HepG2 (cell line): Measurements from ENCODE around the gene CELF4. TPM values are rescaled to one million over a fixed set of nuclear protein-coding genes. Genes with fewer than 3 reads are reported as not detected.

Source experiments
- ATAC-seq: fragments of 200-7000 bp; cut with Tn5 transposase; 3 replicates; pipeline ENCODE4 v1.9.1; 2020; ENCODE audit warnings: mild to moderate bottlenecking, moderate library complexity
- BruUV-seq: library from RNA; stranded (reverse); fragments of 400-500 nt; replicated peaks from 2 replicates; lab custom pipeline; 2021; lab: Mats Ljungman, UMichigan
- CTCF ChIA-PET: fragments of 300-600 bp; formaldehyde crosslinking; extraction: SDS; loops from one replicate; lab custom pipeline; 2021; ENCODE audit warnings: low total read pairs, inconsistent platforms, low intra/inter-chr PET ratio; lab: Yijun Ruan, JAX
- POLR2A ChIA-PET: fragments of 350-600 bp; sonication (Branson Sonifier 250); formaldehyde crosslinking; loops from one replicate; lab custom pipeline; 2020; ENCODE audit warnings: antibody characterized with exemption, inconsistent platforms; lab: Yijun Ruan, JAX
- DNase-seq: peaks from one replicate; pipeline ENCODE4 v3.0.0-alpha.2; 2015; ENCODE audit warnings: low spot score
- FAIRE-seq: peaks from 3 replicates; lab custom pipeline; 2011; peaks lifted over from hg19 to GRCh38; lab: Jason Lieb, UNC
- H2AFZ ChIP-seq: one replicate; pipeline ENCODE4 v1.6.1; 2011; ENCODE audit warnings: low read length, inconsistent platforms
- H3K27ac ChIP-seq: fragments of 300-600 bp; 3 replicates; pipeline ENCODE4 v1.8.0; 2011; ENCODE audit warnings: mixed run types, mild to moderate bottlenecking, mixed read lengths, low read length, inconsistent platforms; ENCODE audit not compliant: insufficient read depth; ENCODE audit errors: extremely low read length
- H3K27me3 ChIP-seq, 2 experiments: fragments of 200-600 bp in 1 of 2; 2 replicates in 1 of 2; 3 replicates in 1 of 2; pipeline versions ENCODE4 v1.6.0 to v1.8.0; 2011; ENCODE audit warnings: low read length in 2 of 2, mild to moderate bottlenecking in 2 of 2, moderate library complexity in 2 of 2, inconsistent platforms in 1 of 2; ENCODE audit not compliant: insufficient read depth in 2 of 2, control insufficient read depth in 1 of 2
- H3K36me3 ChIP-seq, 2 experiments: fragments of 200-600 bp in 1 of 2; replicated peaks in 1 of 2; 2 replicates in 1 of 2; 3 replicates in 1 of 2; pipeline versions ENCODE4 v1.5.1 to v1.8.0; 2011; ENCODE audit warnings: low read length in 2 of 2, inconsistent platforms in 1 of 2; ENCODE audit not compliant: insufficient read depth in 2 of 2, control insufficient read depth in 1 of 2
- H3K4me1 ChIP-seq: 2 replicates; pipeline ENCODE4 v1.5.1; 2012; ENCODE audit warnings: low read length, inconsistent platforms; ENCODE audit not compliant: insufficient read depth
- H3K4me2 ChIP-seq: 2 replicates; pipeline ENCODE4 v1.6.0; 2011; ENCODE audit warnings: low read depth, low read length, inconsistent platforms
- H3K4me3 ChIP-seq, 3 experiments: fragments of 200-600 bp in 1 of 3; sonication (generic), shearing (Covaris generic) in 1 of 3; replicated peaks in 1 of 3; 2 replicates each; pipeline ENCODE4 v1.5.1; 2011 to 2016; ENCODE audit warnings: low read length in 3 of 3, inconsistent platforms in 2 of 3, low read depth in 2 of 3, mild to moderate bottlenecking in 2 of 3, control low read depth in 1 of 3, mixed read lengths in 1 of 3; ENCODE audit not compliant: insufficient read depth in 1 of 3
- H3K79me2 ChIP-seq: one replicate; pipeline ENCODE4 v1.6.1; 2011; ENCODE audit warnings: low read length, inconsistent platforms; ENCODE audit not compliant: insufficient read depth
- H3K9ac ChIP-seq: 2 replicates; pipeline ENCODE4 v1.6.0; 2011; ENCODE audit warnings: mild to moderate bottlenecking, low read depth, low read length, inconsistent platforms; ENCODE audit not compliant: insufficient read depth
- H3K9me3 ChIP-seq: 2 replicates; pipeline ENCODE4 v1.5.1; 2012; ENCODE audit warnings: mild to moderate bottlenecking, low read length
- H4K20me1 ChIP-seq: 2 replicates; pipeline ENCODE4 v1.6.0; 2011; ENCODE audit warnings: inconsistent platforms, mild to moderate bottlenecking, low read length, moderate library complexity; ENCODE audit not compliant: insufficient read depth
- DMAP1 ChIP-seq: IDR thresholded peaks from 2 replicates; pipeline ENCODE4 v1.6.1; 2016
- GZF1 ChIP-seq: sonication (generic); formaldehyde crosslinking; IDR thresholded peaks from 2 replicates; pipeline ENCODE4 v1.5.1; 2020; ENCODE audit warnings: mild to moderate bottlenecking, missing genetic modification reagents
- KLF16 ChIP-seq, 2 experiments: sonication (generic) in 1 of 2; formaldehyde crosslinking in 1 of 2; IDR thresholded peaks; 2 replicates each; pipeline versions ENCODE4 v1.6.1 to v1.8.0; 2016 to 2023; ENCODE audit warnings: missing genetic modification reagents in 2 of 2, missing compliant biosample characterization in 1 of 2
- SETDB1 ChIP-seq: sonication (generic); formaldehyde crosslinking; IDR thresholded peaks from 2 replicates; pipeline ENCODE4 v1.5.1; 2020; ENCODE audit warnings: missing genetic modification reagents, mild to moderate bottlenecking, borderline replicate concordance
- SIX4 ChIP-seq: sonication (generic); formaldehyde crosslinking; IDR thresholded peaks from 2 replicates; pipeline ENCODE4 v1.4.0; 2020; ENCODE audit warnings: missing genetic modification reagents
- SMAD3 ChIP-seq: sonication (generic); formaldehyde crosslinking; IDR thresholded peaks from 2 replicates; pipeline ENCODE4 v1.4.0; 2020; ENCODE audit warnings: missing genetic modification reagents
- YEATS4 ChIP-seq: sonication (generic); formaldehyde crosslinking; IDR thresholded peaks from 2 replicates; pipeline ENCODE4 v1.4.0; 2020; ENCODE audit warnings: missing genetic modification reagents, borderline replicate concordance
- ZBTB7A ChIP-seq: sonication (generic); formaldehyde crosslinking; IDR thresholded peaks from 2 replicates; pipeline ENCODE4 v1.8.0; 2022; ENCODE audit warnings: mild to moderate bottlenecking, missing genetic modification reagents
- ZNF205 ChIP-seq: IDR thresholded peaks from 2 replicates; pipeline ENCODE4 v1.6.1; 2018; ENCODE audit warnings: missing biosample characterization, missing genetic modification reagents
- ZNF547 ChIP-seq: sonication (generic); formaldehyde crosslinking; IDR thresholded peaks from 2 replicates; pipeline ENCODE4 v1.5.1; 2020; ENCODE audit warnings: mild to moderate bottlenecking, missing genetic modification reagents
- ZNF598 ChIP-seq: sonication (generic); formaldehyde crosslinking; IDR thresholded peaks from 2 replicates; pipeline ENCODE4 v1.5.1; 2020; ENCODE audit warnings: mild to moderate bottlenecking, missing genetic modification reagents, borderline replicate concordance
- ZNF678 ChIP-seq: sonication (generic); formaldehyde crosslinking; IDR thresholded peaks from 2 replicates; pipeline ENCODE4 v1.4.0; 2020; ENCODE audit warnings: mild to moderate bottlenecking, missing genetic modification reagents
- ZNF703 ChIP-seq: sonication (generic); formaldehyde crosslinking; IDR thresholded peaks from 2 replicates; pipeline ENCODE4 v1.5.1; 2020; ENCODE audit warnings: missing genetic modification reagents, mild to moderate bottlenecking, moderate library complexity, borderline replicate concordance
- ZNF772 ChIP-seq: sonication (generic); formaldehyde crosslinking; IDR thresholded peaks from 2 replicates; pipeline ENCODE4 v1.5.0; 2020; ENCODE audit warnings: mild to moderate bottlenecking, missing genetic modification reagents
- ZSCAN25 ChIP-seq: sonication (generic); formaldehyde crosslinking; IDR thresholded peaks from 2 replicates; pipeline ENCODE4 v1.8.0; 2022; ENCODE audit warnings: mild to moderate bottlenecking, missing genetic modification reagents
- WGBS: methylation state at CpG from one replicate; pipeline ENCODE4 v1.1.6; 2017; ENCODE audit warnings: low lambda C conversion rate; 5-methylcytosine and 5-hydroxymethylcytosine counted together
- in situ Hi-C: cut with HindIII; loops from 2 replicates; pipeline ENCODE4 v1.10.0; 2017; ENCODE audit warnings: low pct_unique_long_range_greater_than_20kb; ENCODE audit not compliant: extremely low pct_ligation_motif_present
- intact Hi-C: fragments of 100-400 bp; cut with micrococcal nuclease; formaldehyde crosslinking; loops from one replicate; pipeline ENCODE4 v1.10.0; 2022; ENCODE audit not compliant: unreplicated experiment
- polyA plus RNA-seq, 8 experiments: library from polyadenylated mRNA; depleted of rRNA in 3 of 8; stranded (reverse) in 7 of 8; unstranded in 1 of 8; fragments of >200 nt; fragmentation: Illumina TruSeq in 4 of 8; extraction: Trizol in 4 of 8; gene quantifications; 2 replicates each; pipeline versions ENCODE4 v1.2.1 to v1.2.3, GENCODE V29; 2011 to 2016; ENCODE audit warnings: low read depth in 4 of 8, missing spikeins in 1 of 8, mixed read lengths in 1 of 8; ENCODE audit not compliant: insufficient read depth in 1 of 8
- total RNA-seq, 5 experiments: library from RNA; depleted of rRNA; stranded (reverse); fragments of >200 nt; fragmentation: Illumina TruSeq; extraction: Trizol; gene quantifications; 2 replicates each; pipeline ENCODE4 v1.2.3, GENCODE V29; 2016; ENCODE audit warnings: low read depth in 1 of 5
- TF ChIP-seq, protein P1 (sequence below): sonication (generic); formaldehyde crosslinking; IDR thresholded peaks from 2 replicates; pipeline ENCODE4 v1.9.0; 2021; ENCODE audit warnings: mild to moderate bottlenecking, missing genetic modification reagents
- TF ChIP-seq, protein P2 (sequence below): sonication (generic); formaldehyde crosslinking; IDR thresholded peaks from 2 replicates; pipeline ENCODE4 v1.5.0; 2020; ENCODE audit warnings: mild to moderate bottlenecking, missing genetic modification reagents

Gene CELF4
- total and polyA plus RNA-seq, 2 of the 13 experiments (the other 11 are each of a cell fraction or from before 2014, with no cell fraction given): not detected

DNA sequence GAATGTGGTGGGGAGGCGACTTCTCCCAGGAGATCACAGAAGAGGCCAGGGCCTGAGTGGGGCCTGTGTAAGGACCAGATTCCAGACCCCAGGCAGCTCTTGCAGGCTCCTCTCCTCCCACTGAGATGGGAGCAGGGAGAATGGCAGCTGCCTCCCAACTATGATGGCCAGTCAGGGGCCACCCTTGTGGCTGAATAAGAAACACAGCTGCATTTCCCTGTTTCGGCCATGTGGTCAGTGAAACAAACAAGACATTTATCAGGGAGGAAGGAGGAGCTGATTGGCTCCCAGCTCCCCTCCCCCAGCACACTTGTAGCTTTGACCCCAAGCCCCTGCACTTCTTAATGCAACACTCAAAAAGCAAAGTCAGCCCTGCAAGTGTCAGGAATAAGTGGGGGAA, 143.5 kb downstream of the CELF4 start (continued):
- TF ChIP-seq, protein P1, sequence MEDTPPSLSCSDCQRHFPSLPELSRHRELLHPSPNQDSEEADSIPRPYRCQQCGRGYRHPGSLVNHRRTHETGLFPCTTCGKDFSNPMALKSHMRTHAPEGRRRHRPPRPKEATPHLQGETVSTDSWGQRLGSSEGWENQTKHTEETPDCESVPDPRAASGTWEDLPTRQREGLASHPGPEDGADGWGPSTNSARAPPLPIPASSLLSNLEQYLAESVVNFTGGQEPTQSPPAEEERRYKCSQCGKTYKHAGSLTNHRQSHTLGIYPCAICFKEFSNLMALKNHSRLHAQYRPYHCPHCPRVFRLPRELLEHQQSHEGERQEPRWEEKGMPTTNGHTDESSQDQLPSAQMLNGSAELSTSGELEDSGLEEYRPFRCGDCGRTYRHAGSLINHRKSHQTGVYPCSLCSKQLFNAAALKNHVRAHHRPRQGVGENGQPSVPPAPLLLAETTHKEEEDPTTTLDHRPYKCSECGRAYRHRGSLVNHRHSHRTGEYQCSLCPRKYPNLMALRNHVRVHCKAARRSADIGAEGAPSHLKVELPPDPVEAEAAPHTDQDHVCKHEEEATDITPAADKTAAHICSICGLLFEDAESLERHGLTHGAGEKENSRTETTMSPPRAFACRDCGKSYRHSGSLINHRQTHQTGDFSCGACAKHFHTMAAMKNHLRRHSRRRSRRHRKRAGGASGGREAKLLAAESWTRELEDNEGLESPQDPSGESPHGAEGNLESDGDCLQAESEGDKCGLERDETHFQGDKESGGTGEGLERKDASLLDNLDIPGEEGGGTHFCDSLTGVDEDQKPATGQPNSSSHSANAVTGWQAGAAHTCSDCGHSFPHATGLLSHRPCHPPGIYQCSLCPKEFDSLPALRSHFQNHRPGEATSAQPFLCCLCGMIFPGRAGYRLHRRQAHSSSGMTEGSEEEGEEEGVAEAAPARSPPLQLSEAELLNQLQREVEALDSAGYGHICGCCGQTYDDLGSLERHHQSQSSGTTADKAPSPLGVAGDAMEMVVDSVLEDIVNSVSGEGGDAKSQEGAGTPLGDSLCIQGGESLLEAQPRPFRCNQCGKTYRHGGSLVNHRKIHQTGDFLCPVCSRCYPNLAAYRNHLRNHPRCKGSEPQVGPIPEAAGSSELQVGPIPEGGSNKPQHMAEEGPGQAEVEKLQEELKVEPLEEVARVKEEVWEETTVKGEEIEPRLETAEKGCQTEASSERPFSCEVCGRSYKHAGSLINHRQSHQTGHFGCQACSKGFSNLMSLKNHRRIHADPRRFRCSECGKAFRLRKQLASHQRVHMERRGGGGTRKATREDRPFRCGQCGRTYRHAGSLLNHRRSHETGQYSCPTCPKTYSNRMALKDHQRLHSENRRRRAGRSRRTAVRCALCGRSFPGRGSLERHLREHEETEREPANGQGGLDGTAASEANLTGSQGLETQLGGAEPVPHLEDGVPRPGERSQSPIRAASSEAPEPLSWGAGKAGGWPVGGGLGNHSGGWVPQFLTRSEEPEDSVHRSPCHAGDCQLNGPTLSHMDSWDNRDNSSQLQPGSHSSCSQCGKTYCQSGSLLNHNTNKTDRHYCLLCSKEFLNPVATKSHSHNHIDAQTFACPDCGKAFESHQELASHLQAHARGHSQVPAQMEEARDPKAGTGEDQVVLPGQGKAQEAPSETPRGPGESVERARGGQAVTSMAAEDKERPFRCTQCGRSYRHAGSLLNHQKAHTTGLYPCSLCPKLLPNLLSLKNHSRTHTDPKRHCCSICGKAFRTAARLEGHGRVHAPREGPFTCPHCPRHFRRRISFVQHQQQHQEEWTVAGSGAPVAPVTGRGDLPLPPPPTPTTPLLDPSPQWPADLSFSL (CRISPR knock-in tag): no peak
- TF ChIP-seq KLF16 (CRISPR knock-in tag; IDR thresholded peaks at IDR 0.05) (no peak), SETDB1 (CRISPR knock-in tag) (no peak)
- TF ChIP-seq, all 625 proteins: peak for 0

DNA sequence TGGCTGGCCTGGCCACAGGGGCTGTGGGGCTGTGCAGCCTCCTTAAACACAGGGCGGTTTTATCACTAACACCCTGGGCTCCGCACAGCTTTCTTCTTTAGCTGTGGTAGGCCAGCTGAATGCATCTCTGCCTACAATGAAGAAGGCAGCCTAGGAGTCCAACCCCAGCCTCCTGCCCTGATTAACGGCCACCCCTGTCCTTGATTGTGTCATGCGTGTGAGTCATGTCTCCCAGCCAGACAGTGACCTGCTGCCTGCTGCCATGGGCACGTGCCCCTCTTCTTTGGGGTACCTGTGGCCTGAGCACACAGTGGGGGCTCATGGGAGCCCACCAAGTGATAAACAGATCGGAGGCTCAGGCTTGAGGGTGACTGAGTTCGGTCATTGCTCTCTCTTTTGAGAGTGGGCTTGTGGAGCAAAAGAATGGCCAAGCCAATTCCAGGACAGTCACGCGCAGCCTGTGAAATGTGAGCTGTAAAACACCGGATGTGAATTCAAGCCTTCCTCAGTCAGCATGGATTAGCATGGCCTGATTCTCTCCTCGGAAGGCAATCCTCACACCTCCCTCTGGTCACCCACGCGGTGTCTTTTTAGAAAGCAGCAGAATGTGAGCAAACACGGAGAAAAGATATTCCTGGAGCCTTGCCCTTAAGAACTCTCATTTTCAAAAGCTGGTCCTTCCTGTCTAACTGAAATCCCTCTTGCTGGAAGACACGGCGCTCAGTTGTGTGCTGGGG, 144.1 kb downstream of the CELF4 start:
- no TSS peak for BruUV-seq
- Histone ChIP-seq H3K4me3 (no peak overlapping the region), H3K79me2 (no peaks in the 10 kb centered on the region), H4K20me1 (no peaks in the 10 kb centered on the region), H3K4me2 (no peak overlapping the region), H3K9me3 (no peaks in the 10 kb centered on the region), H3K36me3 (no peaks in the 10 kb centered on the region), H2AFZ (no peak overlapping the region), H3K4me1 (no peaks in the 10 kb centered on the region), H3K27me3 (peaks cover 0 to 10% of the 10 kb centered on the region in 2 experiments; a peak in 2 of 5 replicates), H3K27ac (no peak overlapping the region), H3K9ac (no peak overlapping the region)
- FAIRE-seq (no peak), ATAC-seq (no peak), DNase-seq (no peak)
- ChIA-PET CTCF (no interaction called here), POLR2A (no interaction called here)
- 36% methylated on average over 12 of the region's 16 CpGs for WGBS
- intact Hi-C loops (no loop called here), in situ Hi-C loops (no loop called here)
- TF ChIP-seq ZNF678 (no peak), ZNF703 (no peak), ZBTB7A (CRISPR knock-in tag) (no peak), GZF1 (no peak), ZNF205 (CRISPR knock-in tag) (no peak), SIX4 (CRISPR knock-in tag) (no peak), SMAD3 (CRISPR knock-in tag) (no peak), ZNF547 (CRISPR knock-in tag) (no peak), ZNF598 (CRISPR knock-in tag) (no peak), YEATS4 (CRISPR knock-in tag) (no peak), DMAP1 (CRISPR knock-in tag) (no peak), ZSCAN25 (CRISPR knock-in tag) (no peak), ZNF772 (CRISPR knock-in tag) (no peak)
- TF ChIP-seq, protein P2, sequence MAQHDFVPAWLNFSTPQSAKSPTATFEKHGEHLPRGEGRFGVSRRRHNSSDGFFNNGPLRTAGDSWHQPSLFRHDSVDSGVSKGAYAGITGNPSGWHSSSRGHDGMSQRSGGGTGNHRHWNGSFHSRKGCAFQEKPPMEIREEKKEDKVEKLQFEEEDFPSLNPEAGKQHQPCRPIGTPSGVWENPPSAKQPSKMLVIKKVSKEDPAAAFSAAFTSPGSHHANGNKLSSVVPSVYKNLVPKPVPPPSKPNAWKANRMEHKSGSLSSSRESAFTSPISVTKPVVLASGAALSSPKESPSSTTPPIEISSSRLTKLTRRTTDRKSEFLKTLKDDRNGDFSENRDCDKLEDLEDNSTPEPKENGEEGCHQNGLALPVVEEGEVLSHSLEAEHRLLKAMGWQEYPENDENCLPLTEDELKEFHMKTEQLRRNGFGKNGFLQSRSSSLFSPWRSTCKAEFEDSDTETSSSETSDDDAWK: no peak
